GM19328 (cell line): ENCODE data around the gene CD207.
"Not testable (repeated sequence)": the region's sequence is repeated elsewhere in the genome, so short reads cannot be mapped to it uniquely, and the experiment has no call there.

Experiments used
- ATAC-seq: cut with Tn5 transposase; IDR thresholded peaks from one replicate; pipeline ENCODE4 v1.9.1; 2021; ENCODE audit warnings: mild to moderate bottlenecking, moderate library complexity; ENCODE audit not compliant: unreplicated experiment

Gene CD207

GRCh38 chr2:70829916-70830315 is 5.7 kb downstream of the CD207 start:
- no peak for ATAC-seq

DNA sequence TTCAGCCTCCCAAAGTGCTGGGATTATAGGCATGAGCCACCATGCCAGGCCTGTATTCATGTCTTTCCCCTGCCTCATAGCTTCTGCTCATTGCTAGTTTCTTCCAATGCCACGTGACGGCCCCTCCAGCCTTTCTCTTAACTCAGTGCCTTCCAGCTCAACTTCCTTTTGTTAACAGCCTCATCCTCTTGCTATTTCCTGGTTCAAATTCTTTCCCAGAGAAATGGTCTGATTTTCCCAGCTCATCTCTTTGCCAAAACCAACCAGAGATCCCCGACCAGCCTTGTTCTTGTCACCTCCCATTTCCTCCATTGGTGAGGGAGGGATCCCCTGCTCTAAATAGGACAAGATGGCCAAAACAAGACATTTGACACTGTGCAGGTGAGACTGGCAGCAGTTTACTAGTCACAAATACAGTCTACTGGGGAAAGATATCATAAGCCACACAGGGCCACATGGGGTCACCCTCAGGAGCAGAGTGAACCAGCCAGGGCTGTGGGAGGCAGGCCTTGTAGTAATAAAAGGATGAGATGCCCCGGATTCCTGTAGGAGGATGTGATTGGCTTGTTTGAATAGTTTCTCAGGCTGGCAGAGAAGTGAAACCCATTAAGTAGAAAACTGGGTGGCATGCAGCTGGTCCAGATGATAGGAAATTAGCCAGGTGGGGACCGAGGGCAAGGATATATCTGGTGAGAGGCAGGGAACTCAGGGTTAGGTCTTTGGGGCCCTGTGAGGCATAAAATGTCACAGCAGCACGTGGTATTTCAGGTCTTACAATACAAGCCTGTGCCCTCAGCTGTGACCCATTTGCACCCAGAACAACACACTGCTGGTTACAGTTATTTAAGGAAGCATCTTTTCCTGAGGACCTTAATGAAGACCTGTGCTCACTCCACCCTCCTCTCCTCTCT is 6.4 kb downstream of the CD207 start:
- ATAC-seq: no peak

DNA sequence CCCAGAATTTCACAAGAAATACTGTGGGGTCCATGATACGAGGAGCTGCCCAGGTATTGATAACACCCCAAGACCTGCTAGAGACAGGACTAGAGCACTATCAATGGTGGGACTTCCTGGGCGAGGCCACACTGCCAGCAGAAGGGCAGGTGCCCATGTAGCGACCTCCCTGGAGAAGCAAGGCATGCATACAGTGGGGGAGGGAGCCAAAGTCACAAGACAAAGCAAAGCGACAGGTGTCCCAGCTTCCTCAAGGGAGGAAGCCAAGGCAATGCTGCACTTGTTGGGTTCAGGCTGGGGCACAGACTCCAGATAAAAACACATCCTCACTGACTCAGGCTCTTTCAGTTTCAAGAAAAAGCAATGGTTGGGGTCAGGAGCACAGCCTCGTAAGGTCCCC is 7.5 kb downstream of the CD207 start:
- no peak for ATAC-seq

GRCh38 chr2:70827388-70827787 is 8.2 kb downstream of the CD207 start:
- no peak for ATAC-seq

GRCh38 chr2:70826696-70827350 is 8.8 kb downstream of the CD207 start:
- no peak for ATAC-seq

GRCh38 chr2:70823249-70823648 is 12.4 kb downstream of the CD207 start:
- no peak for ATAC-seq

DNA sequence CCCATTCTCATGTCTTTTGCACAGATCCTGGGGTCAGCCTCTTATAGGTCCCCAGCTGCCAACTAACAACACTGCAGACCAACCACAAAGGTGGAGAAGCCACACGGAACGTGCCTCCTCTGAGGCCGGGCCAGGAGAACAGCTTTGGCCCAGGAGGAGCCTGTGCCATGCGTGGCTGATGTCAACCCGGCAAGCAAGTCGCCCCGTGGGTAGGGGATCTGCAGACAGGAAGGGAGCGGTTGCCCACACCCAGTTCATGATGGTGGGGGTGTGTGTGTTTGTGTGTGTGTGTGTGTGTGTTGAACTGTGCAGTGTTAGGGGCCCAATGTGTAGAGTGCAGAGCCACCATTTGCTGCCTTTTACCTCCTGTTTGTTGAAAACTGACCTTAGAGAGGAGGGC is 12.8 kb downstream of the CD207 start:
- no peak for ATAC-seq

DNA sequence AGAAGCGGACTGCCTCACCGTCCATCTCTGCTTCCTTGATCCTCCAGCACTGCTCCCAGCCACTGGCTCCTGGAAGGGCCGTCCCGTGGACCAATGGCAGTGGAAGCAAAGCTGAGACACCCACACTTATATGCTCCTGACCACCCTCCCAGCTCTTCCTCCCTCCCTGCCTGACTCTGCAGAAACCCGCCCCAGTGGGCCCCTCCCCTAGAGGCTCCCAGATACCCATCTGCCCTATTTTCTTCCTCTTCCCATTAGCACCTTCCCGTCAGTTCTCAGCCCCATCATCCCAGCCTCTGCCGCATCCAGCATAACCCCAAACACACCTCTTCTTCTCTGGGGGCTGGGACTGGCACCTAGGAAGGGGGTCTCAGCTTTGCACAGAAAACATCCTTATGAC is 15.1 kb downstream of the CD207 start, which contains the start of gene CLEC4F:
CLEC4F (minus strand) TSS at position 101 of the 400 bp plus-strand sequence; CDS start at position 25, 76 bp downstream.
- ATAC-seq: no peak

DNA sequence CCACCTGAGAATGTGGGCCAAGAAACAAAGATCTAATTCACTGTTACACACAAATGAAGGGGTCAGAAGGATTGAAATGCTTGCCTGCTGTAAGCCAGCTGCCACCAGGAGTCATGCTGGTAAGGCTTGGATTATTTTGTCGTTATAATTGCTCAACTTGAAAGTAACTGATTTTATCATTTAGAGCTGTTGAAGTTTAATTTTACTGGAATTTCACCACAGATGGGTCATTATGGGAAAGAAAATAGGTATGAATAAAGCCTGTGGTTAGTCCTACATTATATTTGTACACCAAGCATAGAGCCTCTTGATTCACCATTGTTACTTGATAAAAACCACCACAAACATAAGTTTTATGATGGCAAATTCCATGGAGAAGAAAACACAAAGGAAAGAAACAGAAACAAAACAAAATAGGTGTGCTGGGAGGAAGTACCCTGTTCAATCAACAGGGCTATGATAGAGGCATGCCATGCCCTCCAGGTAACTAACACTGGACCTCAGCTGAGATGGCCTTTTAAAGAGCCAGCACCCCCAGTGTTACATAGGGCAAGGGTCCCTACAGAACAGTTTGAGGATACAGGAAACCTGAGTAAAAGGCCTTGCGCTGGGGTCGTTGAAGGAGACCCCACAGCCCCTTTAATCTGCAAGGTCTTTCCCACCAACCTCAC is 18.2 kb downstream of the CD207 start:
- no peak for ATAC-seq

DNA sequence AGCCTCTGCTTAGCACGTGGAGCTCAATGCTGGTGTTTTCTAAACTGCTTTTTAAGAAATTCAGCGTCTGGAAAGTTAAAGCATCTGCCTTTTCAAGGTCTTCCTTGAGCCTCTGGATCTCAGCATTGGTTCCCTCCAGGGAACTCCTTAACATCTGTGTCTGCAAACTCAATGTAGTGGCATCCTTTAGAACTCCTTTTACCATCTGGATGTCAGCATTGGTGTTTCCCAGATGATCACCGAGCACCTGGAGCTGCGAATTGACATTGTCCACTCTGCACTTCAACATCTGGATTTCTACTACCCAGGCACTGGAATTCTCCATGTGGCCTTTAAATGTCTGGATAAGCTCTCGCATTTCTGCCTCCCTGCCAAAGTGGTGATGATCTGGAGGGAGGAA is 18.9 kb downstream of the CD207 start:
- no peak for ATAC-seq

- no peak for ATAC-seq
Measured at GRCh38 chr2:70808983-70809958, 26.3 kb downstream of the CD207 start.

DNA sequence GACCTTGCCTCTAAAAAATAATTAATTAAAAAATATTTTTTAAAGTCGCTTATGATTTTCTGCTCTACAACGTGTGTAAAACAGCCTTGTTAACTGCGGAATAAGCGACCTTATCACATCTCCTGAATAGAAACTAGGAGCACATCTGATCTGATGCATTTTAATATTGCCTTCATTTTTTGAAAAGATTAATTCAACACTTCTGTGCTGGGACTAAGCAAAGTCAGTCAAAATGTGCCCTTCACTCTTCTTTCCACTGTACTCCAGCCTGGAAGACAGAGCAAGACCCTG is 27.8 kb downstream of the CD207 start:
- no peak for ATAC-seq

DNA sequence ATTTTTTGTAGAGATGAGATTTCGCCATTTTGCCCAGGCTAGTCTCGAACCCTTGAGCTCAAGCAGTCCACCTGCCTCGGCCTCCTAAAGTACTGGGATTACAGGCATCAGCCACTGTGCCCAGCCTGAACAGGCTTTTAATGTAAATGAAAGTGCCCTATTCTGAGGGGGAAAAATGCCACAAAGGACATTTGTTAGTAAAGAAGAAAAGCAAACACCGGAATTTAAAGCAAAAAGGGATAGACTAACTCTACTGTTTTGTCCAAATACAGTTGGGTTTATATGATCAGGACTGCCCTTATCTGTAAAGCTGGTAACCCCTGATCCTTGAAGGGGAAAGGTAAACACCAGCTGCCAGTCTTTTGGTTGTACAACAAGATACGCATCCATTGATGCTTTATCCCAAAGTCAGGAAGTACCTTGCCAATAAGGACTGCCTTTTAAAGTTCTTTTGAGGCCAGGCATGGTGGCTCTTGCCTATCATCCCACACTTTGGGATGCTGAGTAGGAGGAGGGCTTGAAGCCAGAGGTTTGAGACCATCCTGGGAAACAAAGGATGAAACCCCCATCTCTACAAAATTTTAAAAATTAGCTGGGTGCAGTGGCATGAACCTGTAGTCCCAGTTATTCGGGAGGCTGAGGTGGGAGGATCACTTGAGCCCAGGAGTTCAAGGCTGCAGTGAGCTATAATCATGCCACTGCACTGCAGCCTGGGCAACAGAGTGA is 28.4 kb downstream of the CD207 start:
- no peak for ATAC-seq

DNA sequence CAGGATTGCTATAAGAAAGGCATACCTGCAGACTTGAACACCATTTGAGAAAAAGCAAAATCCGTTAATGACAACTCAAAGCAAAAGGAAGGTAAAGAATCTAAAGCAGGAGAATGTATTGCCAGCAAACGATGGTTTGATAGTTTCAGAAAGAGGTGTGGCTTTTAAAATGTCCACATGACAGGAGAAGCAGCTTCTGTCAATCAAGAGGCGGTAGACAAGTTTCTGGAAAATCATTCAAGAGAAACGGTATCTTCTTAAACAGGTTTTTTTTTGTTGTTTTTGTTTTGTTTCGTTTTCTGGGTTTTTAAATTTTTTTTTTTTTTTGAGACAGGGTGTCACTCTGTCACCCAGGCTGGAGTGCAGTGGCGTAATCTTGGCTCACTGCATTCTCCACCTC is 29.0 kb downstream of the CD207 start:
- ATAC-seq: no peak

- no peak for ATAC-seq
Measured at GRCh38 chr2:70806013-70806412, 29.6 kb downstream of the CD207 start.

GRCh38 chr2:70801607-70802263 is 33.9 kb downstream of the CD207 start:
- ATAC-seq: no peak

DNA sequence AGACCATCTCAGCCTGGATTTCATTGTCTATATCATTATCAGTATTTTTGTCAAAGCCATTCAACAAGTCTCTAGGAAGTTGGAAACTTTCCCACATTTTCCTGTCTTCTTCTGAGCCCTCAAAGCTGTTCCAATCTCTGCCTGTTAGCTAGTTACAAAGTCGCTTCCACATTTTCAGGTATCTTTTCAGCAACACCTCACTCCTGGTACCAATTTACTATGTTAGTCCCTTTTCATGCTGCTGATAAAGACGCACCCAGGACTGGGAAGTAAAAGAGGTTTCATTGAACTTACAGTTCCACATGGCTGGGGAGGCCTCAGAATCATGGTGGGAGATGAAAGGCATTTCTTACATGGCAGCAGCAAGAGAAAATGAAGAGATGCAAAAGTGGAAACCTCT is 35.9 kb downstream of the CD207 start:
- no peak for ATAC-seq

DNA sequence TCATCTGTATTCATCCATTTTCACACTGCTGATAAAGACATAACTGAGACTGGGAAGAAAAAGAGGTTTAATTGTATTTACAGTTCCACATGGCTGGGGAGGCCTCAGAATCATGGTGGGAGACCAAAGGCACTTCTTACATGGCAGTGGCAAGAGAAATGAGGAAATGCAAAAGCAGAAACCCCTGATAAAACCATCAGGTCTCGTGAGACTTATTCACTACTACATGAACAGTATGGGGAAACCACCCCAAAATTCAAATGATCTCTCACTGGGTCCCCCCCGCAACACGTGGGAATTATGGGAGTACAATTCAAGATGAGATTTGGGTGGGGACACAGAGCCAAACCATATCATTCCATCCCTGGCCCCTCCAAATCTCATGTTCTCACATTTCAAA is 37.6 kb downstream of the CD207 start:
- not testable (repeated sequence) for ATAC-seq

- no peak for ATAC-seq
Measured at GRCh38 chr2:70797506-70797905, 38.1 kb downstream of the CD207 start.

GRCh38 chr2:70796262-70796661 is 39.4 kb downstream of the CD207 start:
- no peak for ATAC-seq
